Measurements from ENCODE around the gene KNOP1.

The KNOP1 gene

DNA sequence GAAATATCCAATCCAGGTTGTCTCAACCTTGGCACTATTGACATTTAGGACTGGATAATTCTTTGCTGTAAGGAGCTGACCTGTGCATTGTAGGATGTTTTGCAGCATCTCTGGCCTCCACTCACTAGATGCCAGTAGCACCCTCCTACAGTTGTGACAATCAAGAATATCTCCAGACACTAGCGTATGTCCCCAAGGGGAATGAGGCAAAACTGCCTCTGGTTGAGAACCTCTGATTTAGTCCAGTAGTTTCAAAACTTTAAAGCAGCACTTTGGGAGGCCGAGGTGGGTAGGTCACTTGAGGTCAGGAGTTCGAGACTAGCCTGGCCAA, 48.5 kb upstream of the KNOP1 start:
- Histone ChIP-seq H3K4me2 (ENCODE audit: low read length) (no peak overlapping the region), H4K20me1 (ENCODE audit: insufficient read depth, low read length) (no peaks in the 10 kb centered on the region), H3K9ac (ENCODE audit: low read length) (no peak overlapping the region), H2AFZ (ENCODE audit: low read length) (no peak overlapping the region), H3K4me3 (ENCODE audit: low read depth, low read length, poor library complexity, severe bottlenecking) (no peak overlapping the region), H3F3A (ENCODE audit: insufficient read depth, low read length) (no peaks in the 10 kb centered on the region), H3K79me2 (ENCODE audit: insufficient read depth, low read length) (no peaks in the 10 kb centered on the region), H3K9me2 (ENCODE audit: low read depth, low read length) (no peaks in the 10 kb centered on the region), H3K27me3 (ENCODE audit: insufficient read depth, low read length) (no peaks in the 10 kb centered on the region), H3K36me3 (ENCODE audit: insufficient read depth, low read length) (no peaks in the 10 kb centered on the region), H3K9me3 (ENCODE audit: low read length) (no peaks in the 10 kb centered on the region), H3K27ac (ENCODE audit: low read depth, low read length, poor library complexity, severe bottlenecking) (no peak overlapping the region), H3K4me1 (ENCODE audit: insufficient read depth, low read length, severe bottlenecking) (no peaks in the 10 kb centered on the region)
- TF ChIP-seq, protein P1, sequence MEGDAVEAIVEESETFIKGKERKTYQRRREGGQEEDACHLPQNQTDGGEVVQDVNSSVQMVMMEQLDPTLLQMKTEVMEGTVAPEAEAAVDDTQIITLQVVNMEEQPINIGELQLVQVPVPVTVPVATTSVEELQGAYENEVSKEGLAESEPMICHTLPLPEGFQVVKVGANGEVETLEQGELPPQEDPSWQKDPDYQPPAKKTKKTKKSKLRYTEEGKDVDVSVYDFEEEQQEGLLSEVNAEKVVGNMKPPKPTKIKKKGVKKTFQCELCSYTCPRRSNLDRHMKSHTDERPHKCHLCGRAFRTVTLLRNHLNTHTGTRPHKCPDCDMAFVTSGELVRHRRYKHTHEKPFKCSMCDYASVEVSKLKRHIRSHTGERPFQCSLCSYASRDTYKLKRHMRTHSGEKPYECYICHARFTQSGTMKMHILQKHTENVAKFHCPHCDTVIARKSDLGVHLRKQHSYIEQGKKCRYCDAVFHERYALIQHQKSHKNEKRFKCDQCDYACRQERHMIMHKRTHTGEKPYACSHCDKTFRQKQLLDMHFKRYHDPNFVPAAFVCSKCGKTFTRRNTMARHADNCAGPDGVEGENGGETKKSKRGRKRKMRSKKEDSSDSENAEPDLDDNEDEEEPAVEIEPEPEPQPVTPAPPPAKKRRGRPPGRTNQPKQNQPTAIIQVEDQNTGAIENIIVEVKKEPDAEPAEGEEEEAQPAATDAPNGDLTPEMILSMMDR (IDR thresholded peaks at IDR 0.05; ENCODE audit: low read length), result no peak
- TF ChIP-seq EZH2 (IDR thresholded peaks at IDR 0.05; ENCODE audit: borderline replicate concordance, low read length), result no peak

- Histone ChIP-seq H3K36me3 (ENCODE audit: insufficient read depth, low read length) (no peaks in the 10 kb centered on the region), H3K4me1 (ENCODE audit: insufficient read depth, low read length, severe bottlenecking) (no peaks in the 10 kb centered on the region), H3K9me2 (ENCODE audit: low read depth, low read length) (no peaks in the 10 kb centered on the region), H3K4me3 (ENCODE audit: low read depth, low read length, poor library complexity, severe bottlenecking) (no peak overlapping the region), H4K20me1 (ENCODE audit: insufficient read depth, low read length) (no peaks in the 10 kb centered on the region), H3K9me3 (ENCODE audit: low read length) (no peaks in the 10 kb centered on the region), H3K27me3 (ENCODE audit: insufficient read depth, low read length) (no peaks in the 10 kb centered on the region), H3K4me2 (ENCODE audit: low read length) (no peak overlapping the region), H3K27ac (ENCODE audit: low read depth, low read length, poor library complexity, severe bottlenecking) (no peak overlapping the region), H3K9ac (ENCODE audit: low read length) (no peak overlapping the region), H3K79me2 (ENCODE audit: insufficient read depth, low read length) (no peaks in the 10 kb centered on the region), H3F3A (ENCODE audit: insufficient read depth, low read length) (no peaks in the 10 kb centered on the region), H2AFZ (ENCODE audit: low read length) (no peak overlapping the region)
- TF ChIP-seq EZH2 (IDR thresholded peaks at IDR 0.05; ENCODE audit: borderline replicate concordance, low read length), result no peak
- TF ChIP-seq, protein P1 (IDR thresholded peaks at IDR 0.05; ENCODE audit: low read length), result no peak
Observed at GRCh38 chr16:19765860-19766553, 48.0 kb upstream of the KNOP1 start.

- Histone ChIP-seq H3K9me3 (ENCODE audit: low read length) (no peaks in the 10 kb centered on the region), H3K27ac (ENCODE audit: low read depth, low read length, poor library complexity, severe bottlenecking) (no peak overlapping the region), H3K4me3 (ENCODE audit: low read depth, low read length, poor library complexity, severe bottlenecking) (no peak overlapping the region), H2AFZ (ENCODE audit: low read length) (no peak overlapping the region), H3K4me1 (ENCODE audit: insufficient read depth, low read length, severe bottlenecking) (no peaks in the 10 kb centered on the region), H3F3A (ENCODE audit: insufficient read depth, low read length) (no peaks in the 10 kb centered on the region), H4K20me1 (ENCODE audit: insufficient read depth, low read length) (no peaks in the 10 kb centered on the region), H3K36me3 (ENCODE audit: insufficient read depth, low read length) (no peaks in the 10 kb centered on the region), H3K4me2 (ENCODE audit: low read length) (no peak overlapping the region), H3K9ac (ENCODE audit: low read length) (no peak overlapping the region), H3K9me2 (ENCODE audit: low read depth, low read length) (no peaks in the 10 kb centered on the region), H3K79me2 (ENCODE audit: insufficient read depth, low read length) (no peaks in the 10 kb centered on the region), H3K27me3 (ENCODE audit: insufficient read depth, low read length) (no peaks in the 10 kb centered on the region)
- TF ChIP-seq EZH2 (IDR thresholded peaks at IDR 0.05; ENCODE audit: borderline replicate concordance, low read length), result no peak
- TF ChIP-seq, protein P1 (IDR thresholded peaks at IDR 0.05; ENCODE audit: low read length), result no peak
Observed at GRCh38 chr16:19760356-19761060, 42.5 kb upstream of the KNOP1 start.
